GM21390 (cell line): ENCODE data around the gene YPEL3.

Experiments
- ATAC-seq: cut with Tn5 transposase; IDR thresholded peaks from one replicate; pipeline ENCODE4 v1.9.1; 2021; ENCODE audit not compliant: unreplicated experiment

Gene YPEL3

DNA sequence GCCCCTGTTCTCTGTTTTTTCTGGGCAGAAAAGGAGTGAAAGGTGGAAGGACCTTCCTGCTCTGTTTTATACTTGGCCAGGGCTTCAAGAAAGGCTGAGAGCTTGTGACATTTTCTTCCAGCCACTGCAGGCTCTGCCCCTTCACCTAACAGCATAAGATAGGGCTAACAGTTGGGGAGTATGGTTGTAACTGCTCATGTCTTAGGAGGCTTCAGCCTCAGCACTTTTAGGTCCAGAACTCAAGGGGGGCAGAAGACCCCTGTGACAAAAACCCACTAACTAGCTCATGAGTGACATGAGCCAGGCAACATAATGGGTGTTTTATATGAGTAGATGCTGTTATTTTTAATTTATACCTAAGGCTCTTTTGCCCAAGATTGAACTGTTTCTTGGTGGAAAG is 25.5 kb downstream of the YPEL3 start:
- no peak for ATAC-seq

GRCh38 chr16:30069611-30070462 is 26.2 kb downstream of the YPEL3 start:
- no peak for ATAC-seq

DNA sequence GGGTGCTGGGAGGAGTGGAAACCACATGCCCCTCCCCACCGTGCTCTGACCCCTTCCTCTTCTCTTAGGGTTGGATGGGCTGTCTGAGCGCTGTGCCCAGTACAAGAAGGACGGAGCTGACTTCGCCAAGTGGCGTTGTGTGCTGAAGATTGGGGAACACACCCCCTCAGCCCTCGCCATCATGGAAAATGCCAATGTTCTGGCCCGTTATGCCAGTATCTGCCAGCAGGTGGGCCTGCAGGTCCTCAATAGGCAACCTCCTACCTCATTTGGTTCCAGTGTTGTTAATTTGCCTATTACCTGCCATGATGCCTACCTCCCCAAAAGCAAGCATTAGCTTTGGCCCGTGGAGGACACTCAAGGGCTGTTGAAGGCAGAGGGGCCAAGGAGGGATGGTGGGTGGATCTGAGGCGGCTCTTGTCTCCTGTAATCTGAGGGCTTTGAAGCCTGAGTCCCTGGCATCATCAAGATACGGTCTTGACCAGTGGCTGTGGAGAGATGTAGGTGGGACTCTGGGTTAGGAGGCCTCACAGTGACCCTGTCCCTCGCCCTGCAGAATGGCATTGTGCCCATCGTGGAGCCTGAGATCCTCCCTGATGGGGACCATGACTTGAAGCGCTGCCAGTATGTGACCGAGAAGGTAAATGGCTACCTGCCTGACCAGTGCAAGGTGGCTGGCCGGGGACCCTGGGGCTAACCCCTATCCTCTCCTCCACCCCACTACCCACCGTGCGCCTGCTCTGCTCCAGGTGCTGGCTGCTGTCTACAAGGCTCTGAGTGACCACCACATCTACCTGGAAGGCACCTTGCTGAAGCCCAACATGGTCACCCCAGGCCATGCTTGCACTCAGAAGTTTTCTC is 27.0 kb downstream of the YPEL3 start:
- no peak for ATAC-seq

DNA sequence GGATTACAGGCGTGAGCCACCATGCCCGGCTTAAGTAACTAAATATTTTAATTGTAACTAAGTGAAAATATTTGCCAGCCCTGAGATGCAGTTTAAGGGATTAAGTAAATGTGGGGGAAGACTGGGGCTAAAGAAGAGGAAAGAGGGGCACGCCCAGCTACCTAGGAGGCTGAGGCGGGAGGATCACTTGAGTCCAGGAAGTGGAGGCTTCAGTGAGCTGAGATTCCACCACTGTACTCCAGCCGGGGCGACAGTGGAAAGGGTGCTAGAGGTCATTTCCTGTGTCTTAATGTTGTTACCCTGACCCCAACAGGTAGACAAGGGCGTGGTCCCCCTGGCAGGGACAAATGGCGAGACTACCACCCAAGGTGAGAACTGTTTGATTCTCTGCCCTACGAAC is 27.7 kb downstream of the YPEL3 start:
- no peak for ATAC-seq

GRCh38 chr16:30067584-30067916 is 28.5 kb downstream of the YPEL3 start:
- no peak for ATAC-seq

DNA sequence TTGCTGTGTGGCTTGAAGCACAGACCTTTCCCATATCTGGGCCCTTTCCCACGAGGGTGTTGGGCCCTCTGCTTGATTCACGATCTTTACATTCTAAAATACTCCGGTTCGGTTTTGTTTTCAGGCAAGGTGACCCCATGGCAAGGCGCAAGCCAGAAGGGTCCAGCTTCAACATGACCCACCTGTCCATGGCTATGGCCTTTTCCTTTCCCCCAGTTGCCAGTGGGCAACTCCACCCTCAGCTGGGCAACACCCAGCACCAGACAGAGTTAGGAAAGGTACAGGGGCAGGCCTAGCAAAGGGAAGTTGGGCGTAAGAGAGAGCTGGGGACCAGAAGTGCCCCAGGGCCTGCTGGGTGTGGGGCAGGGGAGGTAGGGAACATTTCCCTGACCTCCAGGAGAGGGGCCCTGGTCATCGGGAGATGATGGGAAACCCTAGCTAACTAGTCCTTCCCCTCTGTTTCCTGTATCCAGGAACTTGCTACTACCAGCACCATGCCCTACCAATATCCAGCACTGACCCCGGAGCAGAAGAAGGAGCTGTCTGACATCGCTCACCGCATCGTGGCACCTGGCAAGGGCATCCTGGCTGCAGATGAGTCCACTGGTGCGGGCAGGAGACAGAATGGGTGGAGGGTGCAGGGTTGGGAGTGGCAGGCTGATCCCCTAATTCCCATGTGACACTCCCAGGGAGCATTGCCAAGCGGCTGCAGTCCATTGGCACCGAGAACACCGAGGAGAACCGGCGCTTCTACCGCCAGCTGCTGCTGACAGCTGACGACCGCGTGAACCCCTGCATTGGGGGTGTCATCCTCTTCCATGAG is 29.0 kb downstream of the YPEL3 start:
- no peak for ATAC-seq

DNA sequence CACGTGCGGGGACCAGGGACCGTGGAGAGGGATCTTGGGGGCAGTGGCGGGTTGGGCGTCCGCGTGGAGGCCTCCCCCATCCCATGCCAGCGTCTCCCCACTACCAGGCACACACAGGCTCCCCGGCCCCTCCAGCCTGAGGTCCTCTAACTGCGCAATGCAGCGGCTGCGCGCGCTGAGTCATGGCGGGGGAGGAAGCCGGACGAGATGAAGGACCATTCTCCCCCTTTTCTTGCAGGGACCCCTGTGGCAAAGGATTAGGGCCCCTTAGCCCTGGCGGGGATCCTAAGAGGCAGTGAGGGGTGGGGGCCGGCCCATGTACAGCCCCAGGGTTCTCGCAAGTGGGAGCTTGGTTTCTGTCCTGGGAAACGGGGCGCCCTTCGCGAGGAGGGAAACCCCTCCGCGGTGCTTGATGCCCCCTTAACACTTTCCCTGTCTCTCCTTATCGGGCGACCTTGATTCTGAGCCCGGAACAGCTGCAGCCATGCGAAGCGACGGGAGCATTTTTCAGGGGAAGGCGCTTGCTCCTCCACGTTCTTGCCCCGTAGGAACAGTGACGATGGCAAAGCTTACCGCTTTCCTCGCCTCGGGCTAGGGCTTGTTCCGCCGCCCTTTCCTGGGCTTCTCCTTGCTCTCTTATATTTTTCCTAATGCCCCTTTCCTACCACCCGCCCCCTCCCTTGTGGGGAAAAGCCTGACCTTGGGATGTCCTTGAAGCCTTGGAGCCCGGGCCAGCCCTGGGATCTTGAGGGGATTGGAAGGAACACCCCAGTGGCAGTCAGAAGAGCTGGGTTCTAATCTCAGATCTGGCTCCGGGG is 29.9 kb downstream of the YPEL3 start:
- no peak for ATAC-seq

GRCh38 chr16:30065102-30065942 is 30.7 kb downstream of the YPEL3 start, which contains the start of gene ALDOA:
Gene ALDOA, plus strand, starts transcription at chr16:30065760. Its CDS starts 1,138 bp downstream, at chr16:30066898.
- ATAC-seq = peak; percentile 76

- ATAC-seq = no peak
Observed at GRCh38 chr16:30064729-30065101, 31.3 kb downstream of the YPEL3 start.

DNA sequence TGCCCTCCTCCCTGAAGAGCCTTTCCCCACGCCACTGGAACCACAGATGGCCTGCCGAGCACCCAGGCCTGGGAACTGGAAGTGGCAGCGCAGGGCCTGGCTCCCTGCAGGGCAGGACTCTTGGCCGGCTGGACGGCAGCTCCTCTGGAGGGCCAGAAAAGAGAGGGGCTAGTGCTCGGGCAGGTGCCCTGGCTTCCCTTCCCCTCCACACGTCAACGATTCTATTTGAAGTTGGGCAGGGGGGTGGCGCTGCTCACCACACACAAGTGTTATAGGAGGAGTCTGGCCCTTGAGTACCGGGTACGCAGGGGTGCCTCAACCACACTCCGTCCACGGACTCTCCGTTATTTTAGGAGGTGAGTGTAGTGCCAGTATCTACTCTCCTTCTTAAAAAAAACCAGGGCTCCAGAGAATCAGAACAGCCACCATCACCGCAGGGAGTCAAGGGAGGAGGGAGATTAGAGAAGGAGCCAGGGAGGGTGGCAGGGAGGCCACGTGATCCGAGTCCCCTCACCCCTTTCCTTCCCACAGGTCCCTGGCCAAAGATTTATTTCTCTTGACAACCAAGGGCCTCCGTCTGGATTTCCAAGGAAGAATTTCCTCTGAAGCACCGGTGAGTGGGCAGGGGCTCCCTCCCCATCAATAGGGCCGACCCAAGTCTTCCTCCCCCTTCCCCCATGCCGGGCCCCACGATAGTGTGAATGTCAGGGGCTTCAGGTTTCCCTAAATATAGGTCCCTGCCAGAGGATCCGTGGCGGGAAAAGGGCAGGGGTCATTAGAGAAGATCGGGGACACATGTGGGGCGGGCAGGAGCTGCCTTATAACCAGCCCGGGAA is 31.9 kb downstream of the YPEL3 start:
- peak; percentile 39 for ATAC-seq

- ATAC-seq = no peak
Observed at GRCh38 chr16:30063278-30063892, 32.6 kb downstream of the YPEL3 start.

DNA sequence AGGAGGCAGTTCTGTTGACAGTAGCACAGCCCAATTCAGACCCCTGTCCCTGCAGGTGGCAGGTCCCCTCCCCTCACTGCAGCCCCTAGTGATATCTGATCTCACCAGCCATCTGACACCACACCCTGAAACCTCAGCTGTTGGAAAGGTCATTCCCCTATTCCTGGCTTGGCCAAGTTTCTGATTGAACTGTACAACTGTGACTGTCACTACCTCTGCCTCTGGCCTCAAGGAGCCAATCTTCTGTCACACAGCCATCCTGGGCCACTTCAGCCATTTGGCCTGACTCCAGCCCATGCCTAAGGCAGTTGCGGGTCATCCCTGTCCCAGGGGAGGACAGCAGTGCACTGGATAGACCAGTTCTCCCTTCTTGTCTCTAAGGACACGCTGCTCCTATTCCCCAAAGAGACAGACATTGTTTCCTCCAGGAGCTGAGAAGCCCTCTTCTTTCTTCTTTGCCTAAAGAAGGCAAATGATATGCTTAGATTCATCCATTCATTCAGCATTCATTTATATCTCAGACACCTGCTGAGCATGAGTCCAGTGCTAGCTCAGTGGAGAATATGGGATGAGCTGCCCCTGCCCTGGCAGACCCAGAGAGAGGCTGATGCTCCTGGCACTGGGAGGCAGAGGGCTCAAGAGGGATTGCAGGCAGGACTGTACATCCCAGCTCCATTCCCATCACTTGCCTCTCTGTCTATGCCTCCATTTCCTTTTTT is 35.0 kb downstream of the YPEL3 start:
- ATAC-seq = no peak

GRCh38 chr16:30060346-30060745 is 35.7 kb downstream of the YPEL3 start:
- no peak for ATAC-seq

GRCh38 chr16:30054959-30055553 is 41.0 kb downstream of the YPEL3 start:
- no peak for ATAC-seq

DNA sequence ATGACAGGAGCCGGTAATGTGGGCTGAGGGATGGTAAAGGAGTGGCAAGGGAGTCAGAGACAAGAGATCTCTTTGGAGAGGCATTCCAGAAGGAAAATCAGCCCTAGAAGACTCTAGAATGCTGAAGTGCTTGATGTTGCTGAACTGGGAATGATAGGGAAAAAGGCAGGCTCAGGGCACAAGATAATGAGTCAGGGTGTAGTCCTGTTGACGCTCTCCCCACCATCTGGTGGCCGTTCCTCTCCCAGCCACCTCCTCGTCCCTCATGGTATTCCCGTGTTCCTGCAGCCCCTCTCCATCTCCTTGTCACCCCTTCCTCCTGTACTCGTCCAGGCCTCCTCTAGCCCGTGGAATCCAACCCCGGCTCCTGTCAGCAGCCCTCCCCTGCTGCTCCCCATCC is 41.6 kb downstream of the YPEL3 start:
- no peak for ATAC-seq

GRCh38 chr16:30053376-30054015 is 42.5 kb downstream of the YPEL3 start:
- ATAC-seq = peak; percentile 10
